Activated T-cell treated with anti-CD3 and anti-CD28 coated beads, Interleukin-2, amount 50 U/mL, for 72 hours (primary cell): Measurements from ENCODE around the gene RNPEP. TPM values are rescaled to one million over a fixed set of nuclear protein-coding genes. Genes with fewer than 3 reads are reported as not detected.

Source experiments
- ATAC-seq, 2 donors: fragments of 150-1000 bp; cut with Tn5 transposase; replicated peaks in 1 of 2; 2 replicates each; pipeline ENCODE4 v1.10.0; 2021; ENCODE audit warnings: moderate library complexity in 2 of 2, mild to moderate bottlenecking in 1 of 2
- DNase-seq, 2 donors: peaks; one replicate each; pipeline ENCODE4 v3.0.0; 2021 to 2022; ENCODE audit warnings: mixed read lengths in 1 of 2
- H3K27ac Mint-ChIP-seq: one replicate; pipeline ENCODE4 v1.8.0; 2022; ENCODE audit warnings: mild to moderate bottlenecking, moderate library complexity, mixed read lengths
- H3K27me3 Mint-ChIP-seq: one replicate; pipeline ENCODE4 v1.8.0; 2022; ENCODE audit warnings: low read depth, mixed read lengths
- H3K36me3 Mint-ChIP-seq, 2 donors: one replicate each; pipeline ENCODE4 v1.8.0; 2022; ENCODE audit warnings: mixed read lengths in 2 of 2, mild to moderate bottlenecking in 1 of 2; ENCODE audit not compliant: insufficient read depth in 2 of 2
- H3K4me1 Mint-ChIP-seq: one replicate; pipeline ENCODE4 v1.8.0; 2022; ENCODE audit warnings: low read depth, mixed read lengths
- H3K4me3 Mint-ChIP-seq, 2 donors: one replicate each; pipeline ENCODE4 v1.8.0; 2022; ENCODE audit warnings: mild to moderate bottlenecking in 2 of 2, mixed read lengths in 2 of 2, moderate library complexity in 2 of 2
- H3K9me3 Mint-ChIP-seq, 2 donors: one replicate each; pipeline ENCODE4 v1.8.0; 2022; ENCODE audit warnings: mixed read lengths in 2 of 2
- total RNA-seq, 2 donors: library from RNA; stranded (reverse); gene quantifications; one replicate each; pipeline ENCODE4 v1.2.3, GENCODE V29; 2022

The RNPEP gene
- total RNA-seq, 2 donors from 2014 or later = 43.2 to 46.4 TPM

- ATAC-seq = peak; percentile 55 to 73
- peaks cover 0 to under 1% of the 10 kb centered on the region in 2 donors for H3K36me3 Mint-ChIP-seq
- H3K27ac Mint-ChIP-seq = no peak overlapping the region
These were observed 27.1 kb downstream of the RNPEP start for GRCh38 chr1:202009326-202010179.

GRCh38 chr1:202010180-202011015 is 27.9 kb downstream of the RNPEP start, which contains the start of gene ELF3:
ELF3 (plus strand) TSS chr1:202010587; CDS start chr1:202011137, 550 bp downstream.
- no peaks in the 10 kb centered on the region for H3K9me3 Mint-ChIP-seq
- H3K4me1 Mint-ChIP-seq = peaks cover 5% of the 10 kb centered on the region
- H3K4me3 Mint-ChIP-seq = no peak within 1 kb of the TSS
- H3K36me3 Mint-ChIP-seq = no peaks in the 10 kb centered on the region
- H3K27ac Mint-ChIP-seq = no peak within 1 kb of the TSS
- DNase-seq (no peak), ATAC-seq (no peak)
- H3K27me3 Mint-ChIP-seq = no peaks in the 10 kb centered on the region

More at GRCh38 chr1:202009326-202010179, 27.1 kb downstream of the RNPEP start:
- H3K4me1 Mint-ChIP-seq = peaks cover under 1% of the 10 kb centered on the region
- no peaks in the 10 kb centered on the region for H3K9me3 Mint-ChIP-seq
- peak; percentile 57 to 65 for DNase-seq
- no peaks in the 10 kb centered on the region for H3K27me3 Mint-ChIP-seq
- H3K4me3 Mint-ChIP-seq = no peak overlapping the region

GRCh38 chr1:202011994-202012393 is 29.5 kb downstream of the RNPEP start:
- no peaks in the 10 kb centered on the region for H3K36me3 Mint-ChIP-seq
- no peaks in the 10 kb centered on the region for H3K9me3 Mint-ChIP-seq
- no peaks in the 10 kb centered on the region for H3K27me3 Mint-ChIP-seq
- no peak overlapping the region for H3K27ac Mint-ChIP-seq
- H3K4me3 Mint-ChIP-seq = no peak overlapping the region
- ATAC-seq (no peak), DNase-seq (no peak)
- peaks cover 5% of the 10 kb centered on the region for H3K4me1 Mint-ChIP-seq

GRCh38 chr1:202012544-202013478 is 30.4 kb downstream of the RNPEP start:
- DNase-seq (no peak), ATAC-seq (no peak)
- H3K4me3 Mint-ChIP-seq = no peak overlapping the region
- H3K27ac Mint-ChIP-seq = no peak overlapping the region
- no peaks in the 10 kb centered on the region for H3K27me3 Mint-ChIP-seq
- peaks cover 5% of the 10 kb centered on the region for H3K4me1 Mint-ChIP-seq
- no peaks in the 10 kb centered on the region for H3K36me3 Mint-ChIP-seq
- no peaks in the 10 kb centered on the region for H3K9me3 Mint-ChIP-seq

GRCh38 chr1:202013603-202014002 is 31.2 kb downstream of the RNPEP start:
- Mint-ChIP-seq H3K4me3 (no peak overlapping the region), H3K9me3 (no peaks in the 10 kb centered on the region), H3K27me3 (no peaks in the 10 kb centered on the region), H3K4me1 (peaks cover 5% of the 10 kb centered on the region), H3K36me3 (no peaks in the 10 kb centered on the region), H3K27ac (no peak overlapping the region)
- DNase-seq = no peak
- no peak for ATAC-seq

- Mint-ChIP-seq H3K4me3 (no peak overlapping the region), H3K27me3 (no peaks in the 10 kb centered on the region), H3K27ac (no peak overlapping the region), H3K36me3 (no peaks in the 10 kb centered on the region), H3K9me3 (no peaks in the 10 kb centered on the region), H3K4me1 (peaks cover 5% of the 10 kb centered on the region)
- DNase-seq = no peak
- ATAC-seq = no peak
These were observed 31.6 kb downstream of the RNPEP start for GRCh38 chr1:202014060-202014459.

- Mint-ChIP-seq H3K9me3 (no peaks in the 10 kb centered on the region), H3K4me1 (peaks cover 5% of the 10 kb centered on the region), H3K27me3 (no peaks in the 10 kb centered on the region), H3K36me3 (no peaks in the 10 kb centered on the region), H3K4me3 (no peak overlapping the region), H3K27ac (no peak overlapping the region)
- no peak for ATAC-seq
- DNase-seq = no peak
These were observed 32.6 kb downstream of the RNPEP start for GRCh38 chr1:202014915-202015661.

GRCh38 chr1:202015662-202015937 is 33.2 kb downstream of the RNPEP start:
- Mint-ChIP-seq H3K36me3 (no peaks in the 10 kb centered on the region), H3K9me3 (no peaks in the 10 kb centered on the region), H3K4me3 (no peak overlapping the region), H3K27me3 (no peaks in the 10 kb centered on the region), H3K27ac (no peak overlapping the region), H3K4me1 (peaks cover 5% of the 10 kb centered on the region)
- DNase-seq (no peak), ATAC-seq (no peak)

GRCh38 chr1:202016022-202016810 is 33.8 kb downstream of the RNPEP start:
- no peak for DNase-seq
- no peak for ATAC-seq
- Mint-ChIP-seq H3K4me3 (no peak overlapping the region), H3K27me3 (no peaks in the 10 kb centered on the region), H3K9me3 (no peaks in the 10 kb centered on the region), H3K27ac (no peak overlapping the region), H3K36me3 (no peaks in the 10 kb centered on the region), H3K4me1 (peaks cover 5% of the 10 kb centered on the region)

GRCh38 chr1:202016811-202017748 is 34.6 kb downstream of the RNPEP start:
- Mint-ChIP-seq H3K36me3 (no peaks in the 10 kb centered on the region), H3K4me3 (no peak overlapping the region), H3K27me3 (peaks cover 6% of the 10 kb centered on the region), H3K9me3 (no peaks in the 10 kb centered on the region), H3K4me1 (peaks cover 5% of the 10 kb centered on the region), H3K27ac (no peak overlapping the region)
- DNase-seq (no peak), ATAC-seq (no peak)
